ENCODE results near the gene BEGAIN.

DNA sequence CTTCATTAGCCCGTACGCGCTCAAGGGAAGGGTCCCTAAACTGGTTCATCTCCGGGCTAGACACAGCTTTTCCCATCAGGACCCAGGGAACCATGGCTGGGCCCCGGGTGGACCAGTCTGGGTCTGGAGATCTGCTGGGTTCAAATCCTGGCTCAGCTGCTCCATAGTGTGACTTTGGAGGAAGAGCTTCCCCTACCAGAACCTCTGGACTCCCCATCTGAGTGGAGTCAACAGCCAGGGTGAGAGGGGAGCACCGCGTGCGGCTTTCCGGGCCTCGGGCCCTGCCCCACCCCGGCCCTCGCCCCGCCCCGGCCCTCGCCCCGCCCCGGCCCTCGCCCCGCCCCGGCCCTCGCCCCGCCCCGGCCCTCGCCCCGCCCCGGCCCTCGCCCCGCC lies 41.2 kb downstream of the BEGAIN start:
- TF ChIP-seq CTCF (IDR thresholded peaks at IDR 0.05) (no peak), POLR2A (IDR thresholded peaks at IDR 0.05) (no peak), POLR2AphosphoS5 (IDR thresholded peaks at IDR 0.05) (no peak)

Data from prostate gland (tissue), 2 donors.